ENCODE results near the gene CYP2E1. TPM values are rescaled to one million over a fixed set of nuclear protein-coding genes. Genes with fewer than 3 reads are reported as not detected.
"Not testable (repeated sequence)": the region's sequence is repeated elsewhere in the genome, so short reads cannot be mapped to it uniquely, and the experiment has no call there.

The CYP2E1 gene
- total RNA-seq, 1 experiment from 2014 or later, result not detected

DNA sequence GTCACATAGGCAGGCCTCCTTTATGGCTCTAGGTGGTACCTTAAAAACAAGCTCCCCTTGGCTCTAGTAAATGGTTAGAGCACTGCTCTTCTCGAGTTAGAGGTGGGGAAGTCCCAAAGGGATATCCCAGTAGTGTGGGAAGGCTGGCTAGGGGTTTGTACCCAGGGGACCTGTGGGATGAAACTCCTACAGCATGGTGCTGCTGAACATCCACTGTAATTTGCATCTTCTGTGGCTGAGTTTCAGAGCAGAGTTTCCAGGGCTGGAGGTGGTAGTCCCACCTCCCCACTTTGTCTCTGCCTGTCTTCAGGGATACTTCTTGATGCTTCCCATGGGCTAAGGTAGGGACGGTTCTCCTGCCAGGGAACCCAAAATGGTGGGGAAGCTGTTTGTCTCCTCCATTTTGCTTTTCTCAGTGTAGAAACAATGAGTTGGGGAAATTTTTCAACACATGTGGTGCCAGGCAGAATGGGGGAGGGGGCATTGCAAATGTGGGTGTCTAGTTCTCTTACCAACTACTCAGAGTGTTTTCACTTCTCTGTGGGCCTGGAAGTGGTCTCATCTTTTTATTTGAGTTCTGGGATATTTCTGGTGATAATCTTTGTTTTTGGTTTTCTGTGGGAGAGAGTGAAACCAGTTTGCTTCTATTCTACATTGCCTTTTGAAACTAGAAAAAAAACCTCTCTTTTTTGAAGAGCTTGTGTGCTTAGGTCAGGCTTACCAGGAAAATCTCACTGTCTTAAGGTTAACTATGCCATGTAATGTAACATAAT is 37.2 kb upstream of the CYP2E1 start:
- no peaks in the 10 kb centered on the region for H3K4me1 ChIP-seq
- peaks cover 37% of the 10 kb centered on the region for H3K9me3 ChIP-seq
- ChIA-PET POLR2A (no interaction called here), CTCF (no interaction called here)
- Mint-ChIP-seq H3K9me3 (ENCODE audit: unreplicated experiment) (peaks cover 39% of the 10 kb centered on the region), H3K4me3 (ENCODE audit: unreplicated experiment) (no peak overlapping the region), H3K36me3 (ENCODE audit: insufficient read depth, unreplicated experiment) (no peaks in the 10 kb centered on the region), H3K27me3 (ENCODE audit: insufficient read depth, unreplicated experiment) (peaks cover 3% of the 10 kb centered on the region), H3K4me1 (ENCODE audit: low read depth, unreplicated experiment) (no peaks in the 10 kb centered on the region), H3K27ac (ENCODE audit: unreplicated experiment) (no peak overlapping the region)
- BruUV-seq (replicated peaks), result no TSS peak
- no peak overlapping the region for H3K4me3 ChIP-seq (ENCODE audit: low read depth, low read length)
- H3K27me3 ChIP-seq (replicated peaks; ENCODE audit: control insufficient read depth, insufficient read depth, low read length), result no peaks in the 10 kb centered on the region
- TF ChIP-seq, protein P1, sequence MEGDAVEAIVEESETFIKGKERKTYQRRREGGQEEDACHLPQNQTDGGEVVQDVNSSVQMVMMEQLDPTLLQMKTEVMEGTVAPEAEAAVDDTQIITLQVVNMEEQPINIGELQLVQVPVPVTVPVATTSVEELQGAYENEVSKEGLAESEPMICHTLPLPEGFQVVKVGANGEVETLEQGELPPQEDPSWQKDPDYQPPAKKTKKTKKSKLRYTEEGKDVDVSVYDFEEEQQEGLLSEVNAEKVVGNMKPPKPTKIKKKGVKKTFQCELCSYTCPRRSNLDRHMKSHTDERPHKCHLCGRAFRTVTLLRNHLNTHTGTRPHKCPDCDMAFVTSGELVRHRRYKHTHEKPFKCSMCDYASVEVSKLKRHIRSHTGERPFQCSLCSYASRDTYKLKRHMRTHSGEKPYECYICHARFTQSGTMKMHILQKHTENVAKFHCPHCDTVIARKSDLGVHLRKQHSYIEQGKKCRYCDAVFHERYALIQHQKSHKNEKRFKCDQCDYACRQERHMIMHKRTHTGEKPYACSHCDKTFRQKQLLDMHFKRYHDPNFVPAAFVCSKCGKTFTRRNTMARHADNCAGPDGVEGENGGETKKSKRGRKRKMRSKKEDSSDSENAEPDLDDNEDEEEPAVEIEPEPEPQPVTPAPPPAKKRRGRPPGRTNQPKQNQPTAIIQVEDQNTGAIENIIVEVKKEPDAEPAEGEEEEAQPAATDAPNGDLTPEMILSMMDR (IDR thresholded peaks at IDR 0.05; ENCODE audit: insufficient read depth in 1 of 2, low read depth in 1 of 2, low read length in 1 of 2, severe bottlenecking in 1 of 2, unreplicated experiment in 1 of 2), result no peak
- intact Hi-C loops (cut with micrococcal nuclease; ENCODE audit: unreplicated experiment), result no loop called here
- no peaks in the 10 kb centered on the region for H3K36me3 ChIP-seq (ENCODE audit: control insufficient read depth, insufficient read depth, low read length)
- DNase-seq, result no peak

DNA sequence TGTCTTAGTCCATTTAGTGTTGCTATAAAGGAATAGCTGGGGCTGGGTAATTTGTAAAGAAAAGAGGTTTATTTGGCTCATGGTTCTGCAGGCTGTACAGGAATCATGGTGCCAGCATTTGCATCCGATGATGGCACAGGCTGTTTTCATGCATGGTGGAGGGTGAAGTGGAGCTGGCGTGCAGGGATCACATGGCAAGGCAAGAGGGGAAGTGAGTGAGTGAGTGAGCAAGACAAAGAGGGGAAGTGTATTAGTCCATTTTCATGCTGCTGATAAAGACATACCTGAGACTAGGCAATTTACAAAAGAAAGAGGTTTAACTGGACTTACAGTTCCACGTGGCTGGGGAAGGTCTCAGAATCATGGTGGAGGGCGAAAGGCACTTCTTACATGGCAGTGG is 33.6 kb upstream of the CYP2E1 start:
- H3K27ac Mint-ChIP-seq (ENCODE audit: unreplicated experiment); H3K27me3 ChIP-seq (replicated peaks; ENCODE audit: control insufficient read depth, insufficient read depth, low read length); H3K4me3 Mint-ChIP-seq (ENCODE audit: unreplicated experiment); DNase-seq; H3K36me3 Mint-ChIP-seq (ENCODE audit: insufficient read depth, unreplicated experiment); H3K4me1 Mint-ChIP-seq (ENCODE audit: low read depth, unreplicated experiment); POLR2A ChIA-PET; H3K4me3 ChIP-seq (ENCODE audit: low read depth, low read length); intact Hi-C loops (cut with micrococcal nuclease; ENCODE audit: unreplicated experiment); BruUV-seq (replicated peaks); H3K4me1 ChIP-seq; H3K36me3 ChIP-seq (ENCODE audit: control insufficient read depth, insufficient read depth, low read length); H3K27me3 Mint-ChIP-seq (ENCODE audit: insufficient read depth, unreplicated experiment); CTCF ChIA-PET: not testable (repeated sequence)
- peaks cover 26% of the 10 kb centered on the region for H3K9me3 Mint-ChIP-seq (ENCODE audit: unreplicated experiment)
- peaks cover 31% of the 10 kb centered on the region for H3K9me3 ChIP-seq

GRCh38 chr10:133497363-133497762 is 29.8 kb upstream of the CYP2E1 start:
- CTCF ChIA-PET, result interaction anchor here (0.7 kb wide), 1 partner anchor 44 kb away, joined by 3 read pairs; the partner anchor contains the start of gene SCART1
- H3K4me3 ChIP-seq (ENCODE audit: low read depth, low read length); H3K36me3 Mint-ChIP-seq (ENCODE audit: insufficient read depth, unreplicated experiment); intact Hi-C loops (cut with micrococcal nuclease; ENCODE audit: unreplicated experiment); H3K27ac Mint-ChIP-seq (ENCODE audit: unreplicated experiment); H3K4me3 Mint-ChIP-seq (ENCODE audit: unreplicated experiment); H3K4me1 Mint-ChIP-seq (ENCODE audit: low read depth, unreplicated experiment); H3K36me3 ChIP-seq (ENCODE audit: control insufficient read depth, insufficient read depth, low read length); BruUV-seq (replicated peaks); H3K4me1 ChIP-seq; H3K27me3 Mint-ChIP-seq (ENCODE audit: insufficient read depth, unreplicated experiment); H3K27me3 ChIP-seq (replicated peaks; ENCODE audit: control insufficient read depth, insufficient read depth, low read length); POLR2A ChIA-PET: not testable (repeated sequence)
- H3K9me3 ChIP-seq, result peaks cover 17% of the 10 kb centered on the region
- peaks cover 36% of the 10 kb centered on the region for H3K9me3 Mint-ChIP-seq (ENCODE audit: unreplicated experiment)
- TF ChIP-seq, protein P1 (IDR thresholded peaks at IDR 0.05; ENCODE audit: insufficient read depth in 1 of 2, low read depth in 1 of 2, low read length in 1 of 2, severe bottlenecking in 1 of 2, unreplicated experiment in 1 of 2), result peak in 1 of 2 experiments; percentile 58
- DNase-seq, result peak in 1 of 2 experiments; percentile 40

- CTCF ChIA-PET; H3K27me3 ChIP-seq (replicated peaks; ENCODE audit: control insufficient read depth, insufficient read depth, low read length); H3K36me3 Mint-ChIP-seq (ENCODE audit: insufficient read depth, unreplicated experiment); H3K4me3 Mint-ChIP-seq (ENCODE audit: unreplicated experiment); H3K4me1 Mint-ChIP-seq (ENCODE audit: low read depth, unreplicated experiment); H3K4me1 ChIP-seq; H3K27me3 Mint-ChIP-seq (ENCODE audit: insufficient read depth, unreplicated experiment); POLR2A ChIA-PET; BruUV-seq (replicated peaks); DNase-seq; H3K27ac Mint-ChIP-seq (ENCODE audit: unreplicated experiment); intact Hi-C loops (cut with micrococcal nuclease; ENCODE audit: unreplicated experiment); H3K4me3 ChIP-seq (ENCODE audit: low read depth, low read length); H3K36me3 ChIP-seq (ENCODE audit: control insufficient read depth, insufficient read depth, low read length): not testable (repeated sequence)
- H3K9me3 Mint-ChIP-seq (ENCODE audit: unreplicated experiment), result peaks cover 31% of the 10 kb centered on the region
- H3K9me3 ChIP-seq, result peaks cover 12% of the 10 kb centered on the region
Measured at GRCh38 chr10:133499176-133499575, 28.0 kb upstream of the CYP2E1 start.

- H3K36me3 Mint-ChIP-seq (ENCODE audit: insufficient read depth, unreplicated experiment); CTCF ChIA-PET; H3K36me3 ChIP-seq (ENCODE audit: control insufficient read depth, insufficient read depth, low read length); H3K4me3 Mint-ChIP-seq (ENCODE audit: unreplicated experiment); POLR2A ChIA-PET; intact Hi-C loops (cut with micrococcal nuclease; ENCODE audit: unreplicated experiment); H3K27me3 ChIP-seq (replicated peaks; ENCODE audit: control insufficient read depth, insufficient read depth, low read length); H3K4me1 ChIP-seq; H3K27me3 Mint-ChIP-seq (ENCODE audit: insufficient read depth, unreplicated experiment); DNase-seq; H3K4me1 Mint-ChIP-seq (ENCODE audit: low read depth, unreplicated experiment); BruUV-seq (replicated peaks); H3K4me3 ChIP-seq (ENCODE audit: low read depth, low read length); H3K27ac Mint-ChIP-seq (ENCODE audit: unreplicated experiment): not testable (repeated sequence)
- peaks cover 12% of the 10 kb centered on the region for H3K9me3 ChIP-seq
- H3K9me3 Mint-ChIP-seq (ENCODE audit: unreplicated experiment), result peaks cover 31% of the 10 kb centered on the region
Measured at GRCh38 chr10:133500897-133501296, 26.3 kb upstream of the CYP2E1 start.

Measured in Caco-2 (cell line).